GM23338 (cell line): ENCODE results near the gene FAM241B. TPM values are rescaled to one million over a fixed set of nuclear protein-coding genes. Genes with fewer than 3 reads are reported as not detected.

Source experiments
- ATAC-seq: fragments of 200-7000 bp; cut with Tn5 transposase; 3 replicates; pipeline ENCODE4 v1.9.1; 2020
- DNase-seq: peaks from one replicate; pipeline ENCODE4 v3.0.0-alpha.2; 2015; ENCODE audit warnings: low spot score
- H2AFZ ChIP-seq: fragments of 200-600 bp; sonication (generic); 2 replicates; pipeline ENCODE4 v1.8.0; 2016; ENCODE audit warnings: antibody characterized with exemption, mild to moderate bottlenecking, moderate library complexity
- H3F3A ChIP-seq: fragments of 200-600 bp; sonication (generic); replicated peaks from 2 replicates; pipeline ENCODE4 v1.8.0; 2017; ENCODE audit warnings: antibody characterized with exemption, mixed run types, low read depth
- H3K27ac ChIP-seq: fragments of 200-600 bp; sonication (generic); 2 replicates; pipeline ENCODE4 v1.6.1; 2016; ENCODE audit warnings: low read depth
- H3K27me3 ChIP-seq: fragments of 200-600 bp; sonication (generic); 2 replicates; pipeline ENCODE4 v1.8.0; 2016; ENCODE audit warnings: mild to moderate bottlenecking, mixed run types, moderate library complexity; ENCODE audit not compliant: insufficient read depth
- H3K36me3 ChIP-seq: fragments of 200-600 bp; sonication (generic); 2 replicates; pipeline ENCODE4 v1.8.0; 2016; ENCODE audit warnings: mild to moderate bottlenecking; ENCODE audit not compliant: insufficient read depth
- H3K4me1 ChIP-seq: fragments of 200-600 bp; sonication (generic); 2 replicates; pipeline ENCODE4 v1.8.0; 2016; ENCODE audit warnings: mild to moderate bottlenecking, moderate library complexity; ENCODE audit not compliant: insufficient read depth
- H3K4me2 ChIP-seq: fragments of 200-600 bp; sonication (generic); 2 replicates; pipeline ENCODE4 v1.7.1; 2017; ENCODE audit warnings: mixed run types
- H3K4me3 ChIP-seq: fragments of 200-600 bp; sonication (generic); 2 replicates; pipeline ENCODE4 v1.6.1; 2016; ENCODE audit warnings: mixed run types
- H3K79me2 ChIP-seq: fragments of 200-600 bp; sonication (generic); replicated peaks from 2 replicates; pipeline ENCODE4 v1.8.0; 2017; ENCODE audit warnings: mild to moderate bottlenecking; ENCODE audit not compliant: insufficient read depth
- H3K9me2 ChIP-seq: fragments of 200-600 bp; sonication (generic); 2 replicates; pipeline ENCODE4 v1.8.0; 2017; ENCODE audit not compliant: insufficient read depth
- H4K20me1 ChIP-seq: fragments of 200-600 bp; sonication (generic); replicated peaks from 2 replicates; pipeline ENCODE4 v1.8.0; 2017; ENCODE audit warnings: mild to moderate bottlenecking; ENCODE audit not compliant: insufficient read depth
- H3K27ac Mint-ChIP-seq: 2 replicates; pipeline ENCODE4 v1.8.0; 2020; ENCODE audit warnings: inconsistent platforms, mild to moderate bottlenecking, moderate library complexity, mixed read lengths
- H3K27me3 Mint-ChIP-seq: 3 replicates; pipeline ENCODE4 v1.8.0; 2022; ENCODE audit warnings: low read depth, mild to moderate bottlenecking, moderate library complexity, mixed read lengths, inconsistent platforms; ENCODE audit not compliant: insufficient read depth, poor library complexity
- H3K36me3 Mint-ChIP-seq: 3 replicates; pipeline ENCODE4 v1.8.0; 2021; ENCODE audit warnings: low read depth, mild to moderate bottlenecking, inconsistent platforms, moderate library complexity, mixed read lengths
- H3K4me1 Mint-ChIP-seq: 3 replicates; pipeline ENCODE4 v1.8.0; 2020; ENCODE audit warnings: mild to moderate bottlenecking, inconsistent platforms, mixed read lengths
- H3K4me3 Mint-ChIP-seq: 3 replicates; pipeline ENCODE4 v1.8.0; 2021; ENCODE audit warnings: moderate library complexity, mild to moderate bottlenecking, inconsistent platforms, mixed read lengths
- H3K9me3 Mint-ChIP-seq: 3 replicates; pipeline ENCODE4 v1.8.0; 2020; ENCODE audit warnings: moderate library complexity, mild to moderate bottlenecking, inconsistent platforms, mixed read lengths
- ETS1 ChIP-seq: IDR thresholded peaks from 2 replicates; pipeline ENCODE4 v1.6.1; 2016; ENCODE audit warnings: antibody characterized with exemption
- EZH2 ChIP-seq: fragments of 200-600 bp; sonication (generic); IDR thresholded peaks from one replicate; pipeline ENCODE4 v1.8.0; 2017; ENCODE audit warnings: antibody characterized with exemption, mild to moderate bottlenecking, low read depth; ENCODE audit not compliant: unreplicated experiment
- EZH2phosphoT487 ChIP-seq: fragments of 200-600 bp; sonication (generic); IDR thresholded peaks from one replicate; pipeline ENCODE4 v1.8.1; 2018; ENCODE audit warnings: antibody characterized with exemption; ENCODE audit not compliant: unreplicated experiment
- JUNB ChIP-seq: IDR thresholded peaks from one replicate; pipeline ENCODE4 v1.6.1; 2016; ENCODE audit warnings: antibody characterized with exemption; ENCODE audit not compliant: unreplicated experiment
- POLR2AphosphoS5 ChIP-seq: IDR thresholded peaks from 2 replicates; pipeline ENCODE4 v1.6.1; 2016; ENCODE audit warnings: antibody characterized with exemption, low read depth
- STAT1 ChIP-seq: IDR thresholded peaks from one replicate; pipeline ENCODE4 v1.6.1; 2016; ENCODE audit warnings: antibody characterized with exemption; ENCODE audit not compliant: unreplicated experiment
- ZNF462 ChIP-seq: fragments of 250-450 bp; sonication (Bioruptor Pico); IDR thresholded peaks from 2 replicates; pipeline ENCODE4 v1.5.0; 2020; ENCODE audit warnings: mild to moderate bottlenecking, moderate library complexity
- polyA plus RNA-seq: library from polyadenylated mRNA; unstranded; fragments of >200 nt; fragmentation: Nextera tagmentation; extraction: Ambion mirVana; gene quantifications from 2 replicates; pipeline ENCODE4 v1.2.1, GENCODE V29; 2016
- total RNA-seq: library from RNA; depleted of rRNA; stranded (reverse); fragments of >200 nt; shearing (Covaris generic); gene quantifications from 2 replicates; pipeline ENCODE4 v1.2.3, GENCODE V29; 2014
- TF ChIP-seq, protein P1 (sequence below), 2 experiments: fragments of 200-600 bp in 1 of 2; sonication (generic) in 1 of 2; conservative IDR thresholded peaks; 2 replicates each; pipeline versions ENCODE4 v1.5.1 to v1.6.1; 2016 to 2017; ENCODE audit warnings: antibody characterized with exemption in 2 of 2, low read depth in 2 of 2, mild to moderate bottlenecking in 2 of 2, moderate library complexity in 1 of 2
- TF ChIP-seq, protein P2 (sequence below): IDR thresholded peaks from one replicate; pipeline ENCODE4 v1.6.1; 2018; ENCODE audit warnings: antibody characterized with exemption; ENCODE audit not compliant: unreplicated experiment

FAM241B gene
- total and polyA plus RNA-seq, 2 experiments from 2014 or later = 6.7 to 28.3 TPM

GRCh38 chr10:69680610-69681009, 50.6 kb downstream of the FAM241B start:
- Mint-ChIP-seq H3K27me3 (peaks cover 5% of the 10 kb centered on the region), H3K9me3 (no peaks in the 10 kb centered on the region; the same call in 2 of the 3 replicates)

DNA sequence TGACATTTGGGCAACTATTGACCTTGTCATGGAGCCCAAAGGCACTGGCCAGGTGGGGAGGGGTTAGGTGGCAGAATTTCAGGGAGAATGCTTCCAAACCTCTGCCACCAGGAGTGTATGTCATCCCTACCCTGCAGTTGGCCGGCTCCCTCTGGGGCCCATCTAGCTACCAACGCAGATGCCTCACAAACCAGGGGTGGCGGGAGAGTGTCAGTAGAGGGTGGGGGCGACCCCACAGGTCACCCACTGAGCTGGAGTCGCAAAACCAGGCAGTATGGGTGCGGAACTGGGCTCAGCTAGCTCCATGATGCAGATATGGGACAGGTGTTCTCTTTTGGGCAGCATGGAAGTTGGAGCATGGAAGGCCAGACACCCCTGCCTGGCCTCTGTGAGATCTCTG, 51.4 kb downstream of the FAM241B start:
- no peaks in the 10 kb centered on the region for H3F3A ChIP-seq
- no peaks in the 10 kb centered on the region for H4K20me1 ChIP-seq
- no peaks in the 10 kb centered on the region for H3K4me1 ChIP-seq
- no peaks in the 10 kb centered on the region for H3K36me3 Mint-ChIP-seq
- no peaks in the 10 kb centered on the region for H3K36me3 ChIP-seq
- no peak overlapping the region for H3K27ac ChIP-seq
- no peak overlapping the region for H3K27ac Mint-ChIP-seq
- H3K4me1 Mint-ChIP-seq = peaks cover 10% of the 10 kb centered on the region; the same call in 2 of the 3 replicates
- H3K4me3 ChIP-seq = no peak overlapping the region
- ATAC-seq (no peak), DNase-seq (no peak)
- peaks cover 9% of the 10 kb centered on the region for H3K27me3 Mint-ChIP-seq
- H3K4me2 ChIP-seq = no peak overlapping the region
- no peak overlapping the region for H2AFZ ChIP-seq
- H3K27me3 ChIP-seq = no peaks in the 10 kb centered on the region
- no peaks in the 10 kb centered on the region; the same call in 2 of the 3 replicates for H3K9me3 Mint-ChIP-seq
- H3K4me3 Mint-ChIP-seq = no peak overlapping the region
- H3K9me2 ChIP-seq = 0 out of 2 replicates have a peak, but pooled peaks cover 4% of the 10 kb centered on the region
- no peaks in the 10 kb centered on the region for H3K79me2 ChIP-seq
- no peak for TF ChIP-seq EZH2
- TF ChIP-seq POLR2AphosphoS5 = no peak
- no peak for TF ChIP-seq EZH2phosphoT487
- TF ChIP-seq, protein P1, sequence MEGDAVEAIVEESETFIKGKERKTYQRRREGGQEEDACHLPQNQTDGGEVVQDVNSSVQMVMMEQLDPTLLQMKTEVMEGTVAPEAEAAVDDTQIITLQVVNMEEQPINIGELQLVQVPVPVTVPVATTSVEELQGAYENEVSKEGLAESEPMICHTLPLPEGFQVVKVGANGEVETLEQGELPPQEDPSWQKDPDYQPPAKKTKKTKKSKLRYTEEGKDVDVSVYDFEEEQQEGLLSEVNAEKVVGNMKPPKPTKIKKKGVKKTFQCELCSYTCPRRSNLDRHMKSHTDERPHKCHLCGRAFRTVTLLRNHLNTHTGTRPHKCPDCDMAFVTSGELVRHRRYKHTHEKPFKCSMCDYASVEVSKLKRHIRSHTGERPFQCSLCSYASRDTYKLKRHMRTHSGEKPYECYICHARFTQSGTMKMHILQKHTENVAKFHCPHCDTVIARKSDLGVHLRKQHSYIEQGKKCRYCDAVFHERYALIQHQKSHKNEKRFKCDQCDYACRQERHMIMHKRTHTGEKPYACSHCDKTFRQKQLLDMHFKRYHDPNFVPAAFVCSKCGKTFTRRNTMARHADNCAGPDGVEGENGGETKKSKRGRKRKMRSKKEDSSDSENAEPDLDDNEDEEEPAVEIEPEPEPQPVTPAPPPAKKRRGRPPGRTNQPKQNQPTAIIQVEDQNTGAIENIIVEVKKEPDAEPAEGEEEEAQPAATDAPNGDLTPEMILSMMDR (conservative IDR thresholded peaks at IDR 0.05; ENCODE audit: low read depth in 2 of 2) = no peak
- no peak for TF ChIP-seq ETS1
- TF ChIP-seq, protein P2, sequence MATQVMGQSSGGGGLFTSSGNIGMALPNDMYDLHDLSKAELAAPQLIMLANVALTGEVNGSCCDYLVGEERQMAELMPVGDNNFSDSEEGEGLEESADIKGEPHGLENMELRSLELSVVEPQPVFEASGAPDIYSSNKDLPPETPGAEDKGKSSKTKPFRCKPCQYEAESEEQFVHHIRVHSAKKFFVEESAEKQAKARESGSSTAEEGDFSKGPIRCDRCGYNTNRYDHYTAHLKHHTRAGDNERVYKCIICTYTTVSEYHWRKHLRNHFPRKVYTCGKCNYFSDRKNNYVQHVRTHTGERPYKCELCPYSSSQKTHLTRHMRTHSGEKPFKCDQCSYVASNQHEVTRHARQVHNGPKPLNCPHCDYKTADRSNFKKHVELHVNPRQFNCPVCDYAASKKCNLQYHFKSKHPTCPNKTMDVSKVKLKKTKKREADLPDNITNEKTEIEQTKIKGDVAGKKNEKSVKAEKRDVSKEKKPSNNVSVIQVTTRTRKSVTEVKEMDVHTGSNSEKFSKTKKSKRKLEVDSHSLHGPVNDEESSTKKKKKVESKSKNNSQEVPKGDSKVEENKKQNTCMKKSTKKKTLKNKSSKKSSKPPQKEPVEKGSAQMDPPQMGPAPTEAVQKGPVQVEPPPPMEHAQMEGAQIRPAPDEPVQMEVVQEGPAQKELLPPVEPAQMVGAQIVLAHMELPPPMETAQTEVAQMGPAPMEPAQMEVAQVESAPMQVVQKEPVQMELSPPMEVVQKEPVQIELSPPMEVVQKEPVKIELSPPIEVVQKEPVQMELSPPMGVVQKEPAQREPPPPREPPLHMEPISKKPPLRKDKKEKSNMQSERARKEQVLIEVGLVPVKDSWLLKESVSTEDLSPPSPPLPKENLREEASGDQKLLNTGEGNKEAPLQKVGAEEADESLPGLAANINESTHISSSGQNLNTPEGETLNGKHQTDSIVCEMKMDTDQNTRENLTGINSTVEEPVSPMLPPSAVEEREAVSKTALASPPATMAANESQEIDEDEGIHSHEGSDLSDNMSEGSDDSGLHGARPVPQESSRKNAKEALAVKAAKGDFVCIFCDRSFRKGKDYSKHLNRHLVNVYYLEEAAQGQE = no peak
- no peak for TF ChIP-seq JUNB
- TF ChIP-seq STAT1 = no peak
- TF ChIP-seq ZNF462 (CRISPR knock-in tag) = no peak

More at GRCh38 chr10:69680610-69681009, 50.6 kb downstream of the FAM241B start:
- Mint-ChIP-seq H3K36me3 (no peaks in the 10 kb centered on the region), H3K27ac (no peak overlapping the region), H3K4me3 (no peak overlapping the region), H3K4me1 (peaks cover 10% of the 10 kb centered on the region; the same call in 2 of the 3 replicates)
- Histone ChIP-seq H3F3A (no peaks in the 10 kb centered on the region), H3K36me3 (no peaks in the 10 kb centered on the region), H3K27ac (no peak overlapping the region), H2AFZ (no peak overlapping the region), H3K4me2 (no peak overlapping the region), H3K27me3 (no peaks in the 10 kb centered on the region), H3K9me2 (0 out of 2 replicates have a peak, but pooled peaks cover 4% of the 10 kb centered on the region), H3K4me3 (no peak overlapping the region), H4K20me1 (no peaks in the 10 kb centered on the region), H3K4me1 (peaks cover 5% of the 10 kb centered on the region; the same call in 1 of the 2 replicates), H3K79me2 (no peaks in the 10 kb centered on the region)
- DNase-seq = no peak
- no peak for TF ChIP-seq JUNB
- no peak for ATAC-seq
